Suprapubic skin (tissue), 3 donors: ENCODE results near the gene MYO5A.
A peak's percentile ranks its signal among the peaks of the same experiment; 100 is the strongest.

Source experiments
- EP300 ChIP-seq: sonication (generic); formaldehyde crosslinking; IDR thresholded peaks from one replicate; pipeline ENCODE4 v1.6.1; 2017; ENCODE audit warnings: antibody characterized with exemption
- TF ChIP-seq, protein P1 (sequence below), 2 donors: fragments of 200-600 bp in 1 of 2; fragments of 450-650 bp in 1 of 2; sonication (generic) in 1 of 2; IDR thresholded peaks; one replicate each; pipeline ENCODE4 v1.5.1; 2016 to 2019; ENCODE audit warnings: antibody characterized with exemption in 2 of 2, mild to moderate bottlenecking in 1 of 2, moderate library complexity in 1 of 2

DNA sequence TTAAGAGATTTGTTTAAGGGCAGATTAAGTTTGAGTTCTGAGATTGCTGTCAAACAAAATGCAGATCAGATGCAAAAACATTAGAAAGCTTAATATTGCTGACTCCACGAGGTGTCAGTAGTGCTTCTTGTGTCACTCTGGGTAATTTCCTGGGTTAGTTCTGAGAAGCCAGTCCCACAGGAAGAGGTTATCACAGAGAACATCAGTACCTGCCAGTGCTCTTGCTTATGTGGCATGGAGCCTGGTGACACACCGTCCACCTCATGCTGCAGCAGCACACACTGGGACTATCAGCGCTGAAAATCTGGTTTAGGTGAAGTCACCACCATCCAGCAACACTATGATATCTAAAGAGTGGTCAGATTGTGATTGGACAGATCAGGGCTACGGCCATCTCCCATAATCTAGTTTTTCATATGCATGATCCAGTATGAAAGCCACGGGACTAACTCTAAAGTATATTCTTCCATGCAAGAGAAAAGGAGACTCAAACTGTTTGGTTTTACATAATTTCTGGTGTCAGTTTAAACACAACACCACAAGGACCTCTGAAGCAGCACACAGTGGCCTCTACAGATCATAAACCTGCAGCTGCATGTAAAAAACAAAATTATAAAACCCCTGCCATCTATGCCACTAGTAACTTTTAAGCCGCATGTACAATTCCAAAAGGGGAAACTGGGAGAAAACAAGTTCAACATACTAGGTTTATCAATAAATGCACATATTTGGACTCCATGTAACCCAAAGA lies 197.0 kb downstream of the MYO5A start:
- TF ChIP-seq, protein P1, sequence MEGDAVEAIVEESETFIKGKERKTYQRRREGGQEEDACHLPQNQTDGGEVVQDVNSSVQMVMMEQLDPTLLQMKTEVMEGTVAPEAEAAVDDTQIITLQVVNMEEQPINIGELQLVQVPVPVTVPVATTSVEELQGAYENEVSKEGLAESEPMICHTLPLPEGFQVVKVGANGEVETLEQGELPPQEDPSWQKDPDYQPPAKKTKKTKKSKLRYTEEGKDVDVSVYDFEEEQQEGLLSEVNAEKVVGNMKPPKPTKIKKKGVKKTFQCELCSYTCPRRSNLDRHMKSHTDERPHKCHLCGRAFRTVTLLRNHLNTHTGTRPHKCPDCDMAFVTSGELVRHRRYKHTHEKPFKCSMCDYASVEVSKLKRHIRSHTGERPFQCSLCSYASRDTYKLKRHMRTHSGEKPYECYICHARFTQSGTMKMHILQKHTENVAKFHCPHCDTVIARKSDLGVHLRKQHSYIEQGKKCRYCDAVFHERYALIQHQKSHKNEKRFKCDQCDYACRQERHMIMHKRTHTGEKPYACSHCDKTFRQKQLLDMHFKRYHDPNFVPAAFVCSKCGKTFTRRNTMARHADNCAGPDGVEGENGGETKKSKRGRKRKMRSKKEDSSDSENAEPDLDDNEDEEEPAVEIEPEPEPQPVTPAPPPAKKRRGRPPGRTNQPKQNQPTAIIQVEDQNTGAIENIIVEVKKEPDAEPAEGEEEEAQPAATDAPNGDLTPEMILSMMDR (IDR thresholded peaks at IDR 0.05): peak in 1 of 2 donors; percentile 31
- TF ChIP-seq EP300: no peak
